ENCODE data around the gene FAM184B.

- TF ChIP-seq CTCF (IDR thresholded peaks at IDR 0.05) (no peak), POLR2A (IDR thresholded peaks at IDR 0.05) (no peak)
Measured at GRCh38 chr4:17665852-17666251, 115.6 kb downstream of the FAM184B start.

All from lower leg skin (tissue), 3 donors.